ENCODE measurements around the gene TMEM91.

The TMEM91 gene

GRCh38 chr19:41409288-41409687 is 33.0 kb downstream of the TMEM91 start:
- Mint-ChIP-seq H3K27me3 (no peaks in the 10 kb centered on the region), H3K4me1 (peaks cover 19% of the 10 kb centered on the region), H3K27ac (no peak overlapping the region), H3K36me3 (peaks cover 28% of the 10 kb centered on the region), H3K9me3 (no peaks in the 10 kb centered on the region), H3K4me3 (no peak overlapping the region)
- no peak for ATAC-seq

GRCh38 chr19:41410336-41411054 is 34.2 kb downstream of the TMEM91 start:
- H3K4me1 Mint-ChIP-seq: peaks cover 14% of the 10 kb centered on the region
- H3K4me3 Mint-ChIP-seq: no peak overlapping the region
- peaks cover 33% of the 10 kb centered on the region for H3K36me3 Mint-ChIP-seq
- H3K27me3 Mint-ChIP-seq: no peaks in the 10 kb centered on the region
- ATAC-seq: no peak
- no peak overlapping the region for H3K27ac Mint-ChIP-seq
- H3K9me3 Mint-ChIP-seq: no peaks in the 10 kb centered on the region

GRCh38 chr19:41411100-41411967 is 35.0 kb downstream of the TMEM91 start:
- H3K27me3 Mint-ChIP-seq: no peaks in the 10 kb centered on the region
- H3K9me3 Mint-ChIP-seq: no peaks in the 10 kb centered on the region
- no peak overlapping the region for H3K27ac Mint-ChIP-seq
- ATAC-seq: no peak
- H3K4me1 Mint-ChIP-seq: peaks cover 14% of the 10 kb centered on the region
- H3K36me3 Mint-ChIP-seq: peaks cover 36% of the 10 kb centered on the region
- no peak overlapping the region for H3K4me3 Mint-ChIP-seq

GRCh38 chr19:41411968-41412265 is 35.6 kb downstream of the TMEM91 start:
- no peaks in the 10 kb centered on the region for H3K9me3 Mint-ChIP-seq

GRCh38 chr19:41412953-41413352 is 36.6 kb downstream of the TMEM91 start:
- H3K27ac Mint-ChIP-seq: no peak overlapping the region
- ATAC-seq: no peak

More at GRCh38 chr19:41411968-41412265, 35.6 kb downstream of the TMEM91 start:
- Mint-ChIP-seq H3K4me3 (no peak overlapping the region), H3K27me3 (no peaks in the 10 kb centered on the region), H3K4me1 (peaks cover 14% of the 10 kb centered on the region), H3K27ac (no peak overlapping the region), H3K36me3 (peaks cover 36% of the 10 kb centered on the region)
- no peak for ATAC-seq

GRCh38 chr19:41413947-41414346 is 37.6 kb downstream of the TMEM91 start:
- peaks cover 12% of the 10 kb centered on the region for H3K4me1 Mint-ChIP-seq
- H3K27me3 Mint-ChIP-seq: no peaks in the 10 kb centered on the region
- H3K4me3 Mint-ChIP-seq: no peak overlapping the region
- no peak for ATAC-seq
- no peak overlapping the region for H3K27ac Mint-ChIP-seq
- H3K9me3 Mint-ChIP-seq: no peaks in the 10 kb centered on the region
- peaks cover 40% of the 10 kb centered on the region for H3K36me3 Mint-ChIP-seq

More at GRCh38 chr19:41412953-41413352, 36.6 kb downstream of the TMEM91 start:
- Mint-ChIP-seq H3K36me3 (peaks cover 39% of the 10 kb centered on the region), H3K9me3 (no peaks in the 10 kb centered on the region), H3K4me1 (peaks cover 14% of the 10 kb centered on the region), H3K4me3 (no peak overlapping the region), H3K27me3 (no peaks in the 10 kb centered on the region)

GRCh38 chr19:41414461-41414860 is 38.1 kb downstream of the TMEM91 start:
- no peaks in the 10 kb centered on the region for H3K9me3 Mint-ChIP-seq
- ATAC-seq: no peak
- H3K4me3 Mint-ChIP-seq: no peak overlapping the region
- H3K4me1 Mint-ChIP-seq: peaks cover 7% of the 10 kb centered on the region
- no peak overlapping the region for H3K27ac Mint-ChIP-seq
- H3K27me3 Mint-ChIP-seq: no peaks in the 10 kb centered on the region
- H3K36me3 Mint-ChIP-seq: peaks cover 45% of the 10 kb centered on the region

GRCh38 chr19:41415154-41415571 is 38.8 kb downstream of the TMEM91 start:
- H3K4me1 Mint-ChIP-seq: peaks cover 6% of the 10 kb centered on the region
- no peaks in the 10 kb centered on the region for H3K9me3 Mint-ChIP-seq
- no peak overlapping the region for H3K27ac Mint-ChIP-seq
- H3K4me3 Mint-ChIP-seq: no peak overlapping the region
- no peaks in the 10 kb centered on the region for H3K27me3 Mint-ChIP-seq
- no peak for ATAC-seq
- peaks cover 52% of the 10 kb centered on the region for H3K36me3 Mint-ChIP-seq

GRCh38 chr19:41416194-41416674 is 39.9 kb downstream of the TMEM91 start:
- peaks cover 61% of the 10 kb centered on the region for H3K36me3 Mint-ChIP-seq

GRCh38 chr19:41420101-41420880 is 44.0 kb downstream of the TMEM91 start:
- Mint-ChIP-seq H3K27me3 (no peaks in the 10 kb centered on the region), H3K9me3 (no peaks in the 10 kb centered on the region), H3K4me1 (no peaks in the 10 kb centered on the region), H3K27ac (no peak overlapping the region), H3K4me3 (no peak overlapping the region), H3K36me3 (peaks cover 56% of the 10 kb centered on the region)
- ATAC-seq: no peak

More at GRCh38 chr19:41416194-41416674, 39.9 kb downstream of the TMEM91 start:
- Mint-ChIP-seq H3K27ac (no peak overlapping the region), H3K27me3 (no peaks in the 10 kb centered on the region), H3K4me1 (peaks cover 6% of the 10 kb centered on the region), H3K4me3 (no peak overlapping the region), H3K9me3 (no peaks in the 10 kb centered on the region)
- ATAC-seq: no peak

- no peaks in the 10 kb centered on the region for H3K27me3 Mint-ChIP-seq
Observed at GRCh38 chr19:41421314-41421713, 45.0 kb downstream of the TMEM91 start.

GRCh38 chr19:41421973-41422372 is 45.6 kb downstream of the TMEM91 start:
- no peak overlapping the region for H3K27ac Mint-ChIP-seq
- H3K4me3 Mint-ChIP-seq: no peak overlapping the region

More at GRCh38 chr19:41421314-41421713, 45.0 kb downstream of the TMEM91 start:
- H3K27ac Mint-ChIP-seq: no peak overlapping the region
- H3K4me1 Mint-ChIP-seq: no peaks in the 10 kb centered on the region
- H3K4me3 Mint-ChIP-seq: no peak overlapping the region
- ATAC-seq: no peak
- H3K36me3 Mint-ChIP-seq: peaks cover 61% of the 10 kb centered on the region
- H3K9me3 Mint-ChIP-seq: no peaks in the 10 kb centered on the region

GRCh38 chr19:41422456-41422855 is 46.1 kb downstream of the TMEM91 start:
- Mint-ChIP-seq H3K4me1 (peaks cover 8% of the 10 kb centered on the region), H3K9me3 (no peaks in the 10 kb centered on the region), H3K27me3 (no peaks in the 10 kb centered on the region), H3K36me3 (peaks cover 61% of the 10 kb centered on the region), H3K4me3 (no peak overlapping the region), H3K27ac (no peak overlapping the region)
- no peak for ATAC-seq

More at GRCh38 chr19:41421973-41422372, 45.6 kb downstream of the TMEM91 start:
- peaks cover 4% of the 10 kb centered on the region for H3K4me1 Mint-ChIP-seq
- no peaks in the 10 kb centered on the region for H3K9me3 Mint-ChIP-seq
- H3K36me3 Mint-ChIP-seq: peaks cover 63% of the 10 kb centered on the region
- no peak for ATAC-seq
- H3K27me3 Mint-ChIP-seq: no peaks in the 10 kb centered on the region

- Mint-ChIP-seq H3K36me3 (peaks cover 60% of the 10 kb centered on the region), H3K4me1 (peaks cover 13% of the 10 kb centered on the region), H3K27me3 (no peaks in the 10 kb centered on the region), H3K27ac (no peak overlapping the region), H3K9me3 (no peaks in the 10 kb centered on the region), H3K4me3 (no peak overlapping the region)
- no peak for ATAC-seq
Observed at GRCh38 chr19:41422955-41423354, 46.6 kb downstream of the TMEM91 start.

All from stimulated activated memory B cell treated with anti-CD40 and anti-IgM and Interleukin-4, amounts not matched to agents 10 μg/mL and 1 μg/mL and 100 μg/mL, for 72 hours (primary cell).